ENCODE results near the gene NADSYN1.
"Not testable (repeated sequence)": the region's sequence is repeated elsewhere in the genome, so short reads cannot be mapped to it uniquely, and the experiment has no call there.

Gene NADSYN1

GRCh38 chr11:71453037-71453917, at the start of gene NADSYN1:
Gene NADSYN1 (plus strand): TSS chr11:71453203. CDS start chr11:71453297, 94 bp downstream.
- DNase-seq = peak; percentile 92

- DNase-seq = no peak
Observed at GRCh38 chr11:71404209-71404608, 48.8 kb upstream of the NADSYN1 start.

DNA sequence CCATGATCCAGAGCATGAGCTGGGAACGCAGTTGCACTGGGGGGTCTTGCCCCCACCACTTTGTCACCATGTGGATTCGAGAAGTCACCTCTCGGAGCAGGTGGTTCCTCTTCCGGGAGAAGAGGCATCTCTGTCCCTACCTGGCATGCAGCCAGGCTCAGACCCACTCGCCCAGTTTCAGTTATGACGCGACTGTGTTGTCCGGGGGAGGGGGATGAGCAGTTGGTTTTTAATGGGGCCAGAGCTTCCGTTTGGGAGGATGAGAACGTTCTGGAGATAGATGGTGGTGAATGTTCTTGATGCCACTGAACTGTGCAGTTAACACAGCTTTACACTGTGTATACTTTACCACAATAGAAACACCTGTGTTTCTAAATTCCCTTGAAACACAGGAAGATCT, 46.3 kb upstream of the NADSYN1 start:
- DNase-seq = no peak

DNA sequence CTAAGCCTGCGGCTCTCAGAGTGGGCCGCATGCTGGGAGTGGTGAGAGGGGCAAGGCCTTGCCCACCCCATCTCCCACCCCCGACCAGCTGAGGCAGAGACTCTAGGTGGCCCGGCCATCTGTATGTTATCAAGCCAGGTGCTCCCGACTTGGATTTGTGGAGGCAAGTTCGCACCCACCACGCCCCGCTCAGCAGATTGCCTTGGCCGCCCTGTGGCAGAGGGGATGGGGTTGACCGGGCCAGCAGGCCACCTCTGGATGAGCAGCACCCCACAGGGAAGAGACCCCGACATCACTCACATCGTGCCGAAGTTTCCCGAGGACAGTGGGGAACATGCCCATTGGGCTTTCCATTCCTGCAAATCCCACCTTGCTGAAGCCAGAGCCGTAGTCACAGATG, 45.6 kb upstream of the NADSYN1 start:
- DNase-seq = no peak

GRCh38 chr11:71408826-71409225, 44.2 kb upstream of the NADSYN1 start:
- DNase-seq = no peak

DNA sequence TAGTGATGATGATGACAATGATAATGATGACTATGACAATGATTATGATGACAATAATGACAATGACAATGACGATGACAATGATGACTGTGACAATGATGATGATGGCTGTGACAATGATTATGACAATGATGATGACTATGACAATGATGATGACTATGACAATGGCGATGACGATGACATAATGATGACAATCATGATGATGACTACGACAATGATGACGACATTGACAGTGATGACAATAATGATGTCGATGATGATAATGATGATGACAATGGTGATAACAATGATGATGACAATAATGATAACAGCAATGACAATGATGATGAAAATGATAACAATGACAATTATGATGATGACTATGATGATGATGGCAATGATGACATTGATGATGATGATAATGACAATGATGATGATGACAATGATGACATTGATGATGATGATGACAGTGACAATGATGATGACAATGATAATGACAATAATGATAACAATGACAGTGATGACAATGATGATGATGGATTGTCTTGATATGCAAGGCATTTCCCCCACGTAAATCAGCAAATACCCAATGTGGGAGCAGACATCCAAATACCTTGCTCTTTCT, 42.5 kb upstream of the NADSYN1 start:
- DNase-seq = no peak

DNA sequence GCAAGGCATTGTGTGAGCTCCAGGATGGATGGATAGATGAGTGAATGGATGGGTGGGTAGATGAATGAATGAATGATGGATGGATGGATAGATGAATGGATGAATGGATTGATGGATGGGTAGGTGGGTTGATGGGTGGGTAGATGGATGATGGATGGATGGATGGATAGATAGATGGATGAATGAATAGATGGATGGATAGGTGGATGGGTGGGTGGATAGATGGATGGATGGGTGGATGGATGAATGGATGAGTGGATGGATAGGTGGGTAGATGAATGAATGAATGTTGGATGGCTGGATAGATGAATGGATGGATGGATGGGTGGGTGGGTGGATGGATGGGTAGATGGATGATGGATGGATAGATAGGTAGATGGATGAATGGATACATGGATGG, 38.4 kb upstream of the NADSYN1 start:
- no peak for DNase-seq

DNA sequence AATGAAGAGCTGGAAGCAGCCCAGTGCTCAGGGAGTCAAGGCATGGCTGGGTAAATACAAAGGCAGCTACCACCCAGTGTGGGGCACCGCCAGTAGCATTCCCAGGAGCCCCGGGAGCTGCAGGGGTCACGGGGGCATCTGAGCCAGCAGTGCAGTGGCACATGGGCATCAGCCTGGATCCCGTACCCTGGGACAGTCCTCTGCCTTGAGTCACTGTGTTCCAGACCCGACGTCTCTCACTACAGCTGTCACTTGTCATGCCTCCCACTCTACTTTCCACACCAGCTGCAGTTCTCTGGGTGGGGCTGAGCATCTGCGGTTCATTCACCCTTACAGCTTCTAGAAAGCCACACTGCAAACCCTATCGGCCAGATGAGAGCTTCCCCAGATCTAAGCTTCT, 34.4 kb upstream of the NADSYN1 start:
- DNase-seq = no peak

- DNase-seq = no peak
Observed at GRCh38 chr11:71420455-71421241, 32.4 kb upstream of the NADSYN1 start.

DNA sequence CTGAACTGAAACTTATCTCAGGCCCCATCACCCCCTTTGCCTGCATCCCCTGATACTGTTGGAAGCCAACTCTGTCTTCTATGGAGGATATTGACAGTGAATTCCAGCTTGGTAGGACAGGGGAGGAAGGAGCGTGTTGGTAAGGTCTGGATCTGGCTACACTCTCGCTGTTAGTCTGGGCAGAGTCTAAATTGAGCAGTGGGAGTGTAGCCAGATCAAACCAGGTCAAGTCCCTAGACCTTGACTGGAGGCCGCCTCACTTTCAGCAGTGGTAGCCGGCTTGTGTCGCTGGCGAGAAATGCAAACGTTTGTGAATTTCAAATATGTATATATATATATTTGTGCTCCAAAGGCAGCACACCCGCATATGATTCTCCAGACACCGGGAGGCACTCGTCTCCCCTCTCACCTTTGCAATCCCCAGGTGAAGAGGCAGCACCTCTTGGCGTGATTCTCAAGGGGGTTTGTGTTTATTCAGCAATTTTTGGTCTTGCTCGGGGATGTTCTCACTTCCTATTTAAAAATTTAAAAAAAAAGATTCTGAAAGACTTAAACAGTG, 31.5 kb upstream of the NADSYN1 start:
- DNase-seq = no peak

DNA sequence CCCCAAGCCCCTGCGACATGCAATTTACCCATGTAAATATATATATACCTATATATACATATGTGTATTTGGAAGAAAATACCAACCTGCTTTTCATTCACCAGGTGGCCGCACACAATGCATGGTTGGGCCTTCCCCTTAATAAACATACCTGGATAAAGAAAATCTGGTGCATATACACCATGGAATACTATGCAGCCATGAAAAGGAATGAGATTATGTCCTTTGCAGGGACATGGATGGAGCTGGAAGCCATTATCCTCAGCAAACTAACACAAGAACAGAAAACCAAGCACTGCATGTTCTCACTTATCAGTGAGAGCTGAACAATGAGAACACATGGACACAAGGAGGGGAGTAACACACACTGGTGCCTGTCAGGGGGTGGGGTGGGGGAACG, 30.7 kb upstream of the NADSYN1 start:
- not testable (repeated sequence) for DNase-seq

DNA sequence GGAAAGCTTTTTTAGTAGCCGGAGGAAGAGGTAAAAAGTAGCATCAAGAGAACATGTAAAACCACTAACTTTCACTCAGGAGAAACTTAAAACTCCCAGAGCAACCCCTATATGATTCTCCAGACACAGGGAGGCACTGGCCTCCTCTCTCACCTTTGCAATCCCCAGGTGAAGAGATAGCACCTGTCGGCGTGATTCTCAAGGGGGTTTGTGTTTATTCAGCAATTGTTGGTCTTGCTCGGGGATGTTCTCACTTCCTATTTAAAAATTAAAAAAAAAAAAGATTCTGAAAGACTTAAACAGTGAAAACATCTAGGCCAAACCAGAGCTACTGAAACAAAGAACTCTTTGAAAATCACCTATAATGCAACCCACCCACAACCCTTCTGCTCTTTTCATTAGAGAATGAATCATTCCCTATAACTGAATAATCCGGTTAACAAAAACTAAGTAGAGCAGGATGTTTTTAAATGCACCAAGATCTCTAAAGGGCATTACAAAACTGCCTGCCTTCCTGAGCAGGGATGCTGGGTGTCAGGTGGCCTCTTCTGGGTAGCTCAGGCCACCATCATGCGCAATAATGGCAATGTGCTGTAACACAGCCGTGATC, 29.7 kb upstream of the NADSYN1 start:
- DNase-seq = no peak

DNA sequence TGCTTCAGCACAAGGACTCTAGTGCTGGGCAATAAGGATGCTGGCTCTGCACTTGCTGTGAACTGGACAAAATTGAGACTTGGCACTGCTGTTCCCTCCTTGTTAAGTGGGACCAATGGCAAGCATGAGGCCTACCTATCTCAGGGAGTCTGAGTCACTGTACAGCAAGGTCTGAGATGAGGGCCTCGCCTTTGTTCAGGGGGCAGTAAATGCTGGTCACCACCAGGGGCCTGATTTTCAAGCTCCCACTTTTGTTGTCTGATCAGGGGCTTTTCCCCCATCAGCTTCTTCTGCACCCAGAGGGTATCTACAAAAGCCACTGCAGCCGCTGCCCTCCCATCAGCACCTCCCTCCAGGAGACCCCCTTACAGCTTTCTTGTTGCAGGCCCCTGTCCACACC, 27.6 kb upstream of the NADSYN1 start:
- no peak for DNase-seq

GRCh38 chr11:71425860-71426259, 27.1 kb upstream of the NADSYN1 start:
- DNase-seq = no peak

DNA sequence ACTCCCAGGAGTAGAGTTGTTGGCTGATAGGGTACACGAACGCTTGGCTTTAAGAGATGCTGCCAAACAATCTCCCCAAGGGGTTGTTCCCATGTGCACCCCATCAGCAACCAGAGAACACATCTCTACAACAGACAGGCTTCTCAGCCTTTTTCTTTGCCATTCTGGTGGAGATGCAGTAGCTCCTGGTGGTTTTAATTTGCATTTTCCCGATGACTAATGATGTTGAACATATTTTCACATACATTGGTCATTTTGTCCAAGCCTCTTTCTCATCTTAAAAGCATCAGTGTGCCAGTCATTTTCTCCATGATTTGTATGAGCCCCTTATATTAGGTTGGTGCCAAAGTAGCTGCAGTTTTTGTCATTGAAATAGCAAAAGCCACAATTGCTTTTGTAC, 26.6 kb upstream of the NADSYN1 start:
- no peak for DNase-seq

GRCh38 chr11:71428861-71429435, 24.1 kb upstream of the NADSYN1 start:
- DNase-seq = no peak

GRCh38 chr11:71429701-71430100, 23.3 kb upstream of the NADSYN1 start:
- no peak for DNase-seq

- no peak for DNase-seq
Observed at GRCh38 chr11:71430166-71430565, 22.8 kb upstream of the NADSYN1 start.

DNA sequence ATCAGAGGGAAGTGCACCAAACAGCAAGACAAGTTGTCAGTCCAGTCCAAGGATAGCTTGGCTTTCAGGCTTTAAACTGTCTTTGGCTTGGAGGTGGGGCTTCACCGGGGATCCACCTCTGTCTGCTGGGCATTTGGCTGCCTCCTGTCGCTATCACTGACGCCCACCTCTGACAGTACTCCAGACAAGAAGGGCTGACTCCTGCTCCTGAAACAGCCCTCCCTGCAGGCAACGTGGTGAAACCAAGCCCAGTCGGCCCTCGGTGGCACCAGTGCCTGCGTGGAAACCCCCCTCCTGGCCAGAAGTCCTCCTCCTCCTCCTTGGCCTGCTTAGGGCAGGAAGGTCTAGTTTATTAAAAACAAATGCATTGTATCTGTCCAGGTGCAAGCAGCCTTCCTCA, 21.7 kb upstream of the NADSYN1 start:
- DNase-seq = no peak

DNA sequence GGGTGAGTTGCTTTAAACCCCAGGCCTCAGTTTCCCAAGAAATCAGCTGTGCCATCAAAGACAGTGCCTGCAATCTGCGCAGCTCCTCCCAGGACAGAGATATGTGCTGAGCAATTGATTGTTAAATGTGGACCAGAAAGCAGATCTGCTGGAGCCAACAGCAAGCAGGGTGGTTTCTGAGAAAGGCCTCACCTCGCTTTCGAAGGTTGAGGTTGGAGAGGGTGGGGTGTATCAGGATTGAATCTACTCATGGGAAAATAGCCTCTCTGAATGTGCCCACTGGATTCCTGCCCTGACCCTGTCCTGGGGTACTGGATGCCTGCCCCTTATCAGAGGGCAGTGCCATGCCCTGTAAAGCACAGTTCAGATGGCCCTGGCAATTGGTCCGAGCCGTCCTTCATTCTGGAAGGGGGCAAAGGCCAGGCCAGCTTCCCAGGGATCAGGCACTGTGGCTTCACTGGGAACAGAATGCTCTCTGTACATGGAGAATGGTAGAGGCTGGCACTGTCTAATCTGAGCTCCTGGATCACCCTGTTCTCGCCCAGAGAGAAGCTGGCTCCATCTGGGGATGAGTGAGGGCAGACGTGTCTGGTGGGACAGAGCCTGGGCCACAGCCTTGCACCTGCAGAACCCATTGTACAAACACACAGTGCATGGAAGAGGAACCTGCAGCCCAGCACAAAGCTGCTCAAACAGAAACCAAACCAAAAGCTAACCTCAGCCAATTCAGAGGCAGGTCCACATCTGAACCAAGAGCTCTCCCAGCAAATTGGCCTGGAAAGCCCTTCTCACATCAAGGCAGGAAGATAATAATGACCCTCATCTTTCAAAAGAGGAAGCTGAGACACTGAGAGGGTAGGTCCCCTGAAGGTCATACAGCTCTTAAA, 20.0 kb upstream of the NADSYN1 start:
- no peak for DNase-seq

GRCh38 chr11:71433648-71434450, 19.2 kb upstream of the NADSYN1 start:
- no peak for DNase-seq
